Ectodermal cell (in vitro differentiated cells): ENCODE measurements around the gene SPACDR.

Experiments
- H3K27ac ChIP-seq: 2 replicates; pipeline ENCODE4 v1.7.0; 2013; ENCODE audit warnings: mild to moderate bottlenecking, low read depth, low read length; ENCODE audit not compliant: insufficient read depth, poor library complexity, severe bottlenecking
- H3K27me3 ChIP-seq: 2 replicates; pipeline ENCODE4 v1.7.0; 2013; ENCODE audit warnings: mild to moderate bottlenecking, low read length; ENCODE audit not compliant: insufficient read depth, control insufficient read depth, poor library complexity, severe bottlenecking
- H3K36me3 ChIP-seq: one replicate; pipeline ENCODE4 v1.7.0; 2013; ENCODE audit warnings: low read length; ENCODE audit not compliant: control insufficient read depth, insufficient read depth
- H3K4me1 ChIP-seq: one replicate; pipeline ENCODE4 v1.7.0; 2013; ENCODE audit warnings: low read length; ENCODE audit not compliant: control insufficient read depth, insufficient read depth
- H3K4me3 ChIP-seq: 2 replicates; pipeline ENCODE4 v1.7.0; 2013; ENCODE audit warnings: low read depth, low read length, control low read depth; ENCODE audit not compliant: insufficient read depth
- H3K9me3 ChIP-seq: 2 replicates; pipeline ENCODE4 v1.7.0; 2013; ENCODE audit warnings: mild to moderate bottlenecking, low read length, moderate library complexity; ENCODE audit not compliant: control insufficient read depth
- WGBS, 2 experiments: methylation state at CpG; one replicate each; pipeline ENCODE4 v1.1.7; 2013; ENCODE audit warnings: missing lambda C conversion rate in 2 of 2; 5-methylcytosine and 5-hydroxymethylcytosine counted together

SPACDR gene

DNA sequence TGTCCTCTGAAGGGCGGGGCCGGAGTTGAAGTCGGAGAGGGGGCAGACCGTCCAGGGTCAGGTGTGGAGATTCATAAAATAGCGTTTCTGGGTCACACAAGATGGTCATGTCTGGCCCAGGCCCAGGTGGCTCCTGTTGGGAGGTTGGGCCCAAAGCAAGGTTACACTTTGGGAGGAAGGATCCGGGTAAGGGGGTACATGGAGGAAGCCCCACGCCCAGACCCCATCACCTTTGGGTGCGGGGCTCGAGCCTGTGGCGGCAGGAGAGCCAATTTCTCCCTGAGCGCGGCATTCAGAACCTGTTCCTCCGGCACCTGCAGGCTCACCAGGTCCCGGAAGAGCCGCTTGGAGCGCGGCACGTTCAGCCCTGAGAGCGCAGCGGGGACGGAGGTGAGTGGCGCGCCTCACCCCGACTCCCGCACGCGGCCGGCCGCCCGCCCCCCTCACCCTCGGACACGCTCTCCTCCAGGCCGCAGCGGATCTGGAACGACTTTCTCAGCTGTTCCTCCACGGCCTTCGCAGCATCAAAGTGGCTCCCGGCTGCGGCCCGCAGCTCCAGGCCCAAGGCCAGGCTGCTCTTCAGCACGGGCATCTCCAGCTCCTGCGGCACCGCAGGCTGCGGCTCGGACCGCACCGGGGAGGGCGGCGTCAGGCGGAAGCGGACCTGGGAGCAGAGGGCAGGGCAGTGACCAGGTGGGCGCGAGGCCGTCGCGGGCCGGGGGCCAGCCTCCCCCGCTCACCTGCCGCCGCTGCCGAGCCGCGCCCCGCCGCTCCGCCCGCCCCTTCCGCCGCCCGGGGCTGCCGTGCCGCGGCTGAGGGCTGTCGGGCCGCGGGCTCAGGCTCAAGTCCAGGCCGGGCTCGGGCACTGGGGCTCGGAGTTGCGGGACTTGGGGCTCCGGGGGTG is 28.4 kb downstream of the SPACDR start:
- H3K36me3 ChIP-seq = peaks cover 21% of the 10 kb centered on the region
- H3K9me3 ChIP-seq = no peaks in the 10 kb centered on the region
- no peaks in the 10 kb centered on the region for H3K27me3 ChIP-seq
- peak overlapping the region; percentile 79 for H3K4me3 ChIP-seq
- H3K4me1 ChIP-seq = peaks cover 19% of the 10 kb centered on the region
- WGBS, 2 experiments = 2 to 3% methylated on average over 81 of the region's 81 CpGs
- peak overlapping the region; percentile 80 for H3K27ac ChIP-seq

DNA sequence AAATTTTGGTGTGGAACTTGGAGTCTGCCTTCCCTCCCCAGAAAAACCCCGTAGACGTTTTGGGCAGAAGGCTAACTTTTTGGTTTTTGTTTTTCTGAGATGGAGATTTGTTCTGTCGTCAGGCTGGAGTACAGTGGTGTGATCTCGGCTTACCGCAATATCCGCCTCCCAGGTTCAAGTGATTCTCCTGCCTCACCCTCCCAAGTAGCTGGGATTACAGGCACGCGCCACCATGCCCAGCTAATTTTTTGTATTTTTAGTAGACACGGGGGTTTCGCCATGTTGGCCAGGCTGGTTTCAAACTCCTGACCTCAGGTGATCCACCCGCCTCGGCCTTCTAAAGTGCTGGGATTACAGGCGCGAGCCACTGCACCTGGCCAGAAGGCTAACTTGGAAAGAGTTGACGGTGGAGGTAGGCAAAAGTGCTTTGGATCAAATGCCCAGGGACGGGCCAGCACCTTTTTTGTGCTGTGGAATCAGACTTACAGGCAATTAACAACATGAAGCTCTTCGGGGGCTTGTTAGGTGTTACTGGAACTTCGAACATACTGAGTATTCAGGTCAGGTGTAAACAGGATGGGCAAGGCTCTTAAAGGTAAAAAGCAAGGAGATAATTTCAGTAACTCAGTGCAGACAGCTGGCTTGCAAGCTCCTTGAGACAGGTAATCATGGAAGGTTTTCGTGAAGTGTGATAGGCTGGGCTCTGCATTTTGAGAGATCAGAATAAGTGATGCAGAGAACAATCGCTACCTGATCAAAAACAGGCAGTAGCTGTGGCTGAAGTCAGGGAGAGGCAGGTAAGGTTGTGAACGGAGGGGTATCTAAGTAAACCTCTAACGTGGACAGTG is 29.5 kb downstream of the SPACDR start:
- Histone ChIP-seq H3K4me1 (peaks cover 21% of the 10 kb centered on the region), H3K4me3 (peak overlapping the region; percentile 79), H3K36me3 (peaks cover 21% of the 10 kb centered on the region), H3K27ac (no peak overlapping the region), H3K9me3 (no peaks in the 10 kb centered on the region), H3K27me3 (no peaks in the 10 kb centered on the region)
- 87 to 90% methylated on average over 22 of the region's 22 CpGs for WGBS, 2 experiments

DNA sequence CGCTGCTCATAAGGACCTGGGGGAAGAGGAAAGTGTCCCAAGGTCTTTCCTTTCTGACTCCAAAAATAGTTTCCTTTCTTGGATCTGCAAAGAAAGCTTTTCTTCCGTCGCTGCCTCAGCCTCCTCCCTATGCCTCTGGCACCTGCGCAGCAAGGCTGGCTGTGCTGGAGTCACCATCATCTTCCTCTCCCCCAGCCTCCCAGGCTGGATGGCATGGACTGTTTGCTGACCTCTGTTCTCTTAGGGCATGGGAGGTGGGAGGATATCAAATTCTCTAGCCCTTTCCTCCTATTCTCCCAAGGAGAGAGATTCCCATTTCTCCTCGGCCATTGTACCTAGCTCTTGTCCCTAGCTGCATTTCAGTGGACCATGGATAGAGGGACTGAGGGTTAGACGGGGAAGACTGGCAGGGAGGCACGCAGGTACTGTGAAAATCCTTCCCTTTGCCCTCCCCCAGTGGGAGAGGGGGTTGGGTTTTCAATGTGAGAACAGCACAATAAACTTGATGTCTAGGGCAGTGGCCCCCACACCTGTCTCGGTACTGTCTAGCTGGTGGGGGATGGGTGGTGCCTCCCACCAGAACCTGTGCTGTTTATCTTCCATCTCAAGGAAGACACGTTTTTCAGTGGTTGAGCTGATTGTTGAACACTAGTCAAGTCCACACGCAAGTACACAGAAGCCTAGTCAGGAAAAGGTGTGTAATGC is 30.3 kb downstream of the SPACDR start:
- H3K27ac ChIP-seq = no peak overlapping the region
- peaks cover 21% of the 10 kb centered on the region for H3K36me3 ChIP-seq
- H3K4me3 ChIP-seq = no peak overlapping the region
- 91 to 93% methylated on average over 10 of the region's 10 CpGs for WGBS, 2 experiments
- H3K27me3 ChIP-seq = no peaks in the 10 kb centered on the region
- peaks cover 21% of the 10 kb centered on the region for H3K4me1 ChIP-seq
- H3K9me3 ChIP-seq = no peaks in the 10 kb centered on the region

DNA sequence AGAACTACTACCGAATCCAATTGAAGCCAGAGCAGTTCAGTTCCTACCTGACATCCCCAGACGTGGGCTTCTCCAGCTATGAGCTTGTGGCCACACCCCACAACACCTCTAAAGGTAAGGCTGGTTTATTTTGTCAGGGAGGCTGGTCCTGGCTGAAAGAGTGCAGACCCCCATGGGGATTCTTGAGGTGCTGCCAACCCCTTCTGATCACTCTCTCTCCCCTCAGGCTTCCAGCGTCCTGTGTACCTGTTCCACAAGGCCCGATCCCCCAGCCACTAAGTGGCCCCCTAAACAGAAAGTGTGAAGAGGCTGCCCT is 30.8 kb downstream of the SPACDR start:
- Histone ChIP-seq H3K4me1 (peaks cover 21% of the 10 kb centered on the region), H3K36me3 (peaks cover 21% of the 10 kb centered on the region), H3K9me3 (no peaks in the 10 kb centered on the region), H3K27ac (no peak overlapping the region), H3K27me3 (no peaks in the 10 kb centered on the region), H3K4me3 (no peak overlapping the region)
- 90 to 92% methylated on average over 4 of the region's 4 CpGs for WGBS, 2 experiments

DNA sequence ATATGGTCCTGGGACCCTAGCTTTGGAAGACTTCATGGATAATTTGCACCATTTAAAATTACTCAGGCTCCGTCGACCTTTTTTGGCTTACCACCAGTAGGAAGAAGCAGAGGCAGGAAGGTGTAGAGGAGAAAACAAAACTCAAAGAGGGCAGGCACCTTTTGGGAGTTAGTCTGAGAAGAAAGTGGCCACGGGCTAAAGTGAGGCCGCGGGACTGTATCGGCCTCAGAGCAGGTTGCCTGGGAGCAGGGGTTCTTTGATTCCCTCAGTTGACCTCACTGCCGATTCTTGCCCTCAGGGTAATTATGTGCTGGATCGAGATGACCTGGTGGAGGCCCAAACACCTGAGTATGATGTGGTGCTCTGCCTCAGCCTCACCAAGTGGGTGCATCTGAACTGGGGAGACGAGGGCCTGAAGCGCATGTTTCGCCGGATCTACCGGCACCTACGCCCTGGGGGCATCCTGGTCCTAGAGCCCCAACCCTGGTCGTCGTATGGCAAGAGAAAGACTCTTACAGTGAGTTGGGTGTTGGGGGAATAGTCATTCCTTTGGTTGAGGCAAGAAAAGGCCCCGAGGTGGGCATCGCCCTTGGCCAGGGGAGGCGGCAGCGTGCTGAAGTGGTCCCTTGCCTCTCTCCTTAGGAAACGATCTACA is 31.3 kb downstream of the SPACDR start:
- Histone ChIP-seq H3K36me3 (peaks cover 21% of the 10 kb centered on the region), H3K4me3 (peak overlapping the region; percentile 18)
- 96% methylated on average over 21 of the region's 21 CpGs for WGBS, 2 experiments

DNA sequence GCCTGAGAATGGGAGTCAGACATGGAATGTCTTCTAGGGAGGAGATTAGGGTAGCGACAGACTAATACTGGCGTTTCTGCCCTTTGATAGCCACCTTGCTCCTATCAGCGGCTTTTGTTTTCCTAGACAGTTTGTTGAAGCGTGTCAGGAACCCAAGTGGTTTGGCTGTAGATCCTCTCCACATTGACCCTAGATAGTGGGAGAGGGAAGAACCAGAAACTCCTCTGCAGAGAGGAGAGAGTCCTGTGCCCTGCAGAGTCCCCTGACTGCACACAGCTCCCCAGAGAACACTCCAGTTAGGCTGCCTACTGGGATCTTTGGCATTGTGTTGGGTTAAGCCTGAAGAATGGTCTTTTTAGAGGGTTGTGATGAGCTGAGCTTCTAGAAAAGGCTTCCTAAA is 32.0 kb downstream of the SPACDR start:
- 89 to 90% methylated on average over 4 of the region's 4 CpGs for WGBS, 2 experiments
- H3K4me3 ChIP-seq = peak overlapping the region; percentile 18
- H3K27ac ChIP-seq = no peak overlapping the region

More for the DNA sequence above, 31.3 kb downstream of the SPACDR start:
- Histone ChIP-seq H3K4me1 (peaks cover 21% of the 10 kb centered on the region), H3K9me3 (peaks cover 2% of the 10 kb centered on the region), H3K27me3 (peaks cover 2% of the 10 kb centered on the region), H3K27ac (peak overlapping the region; percentile 36)

DNA sequence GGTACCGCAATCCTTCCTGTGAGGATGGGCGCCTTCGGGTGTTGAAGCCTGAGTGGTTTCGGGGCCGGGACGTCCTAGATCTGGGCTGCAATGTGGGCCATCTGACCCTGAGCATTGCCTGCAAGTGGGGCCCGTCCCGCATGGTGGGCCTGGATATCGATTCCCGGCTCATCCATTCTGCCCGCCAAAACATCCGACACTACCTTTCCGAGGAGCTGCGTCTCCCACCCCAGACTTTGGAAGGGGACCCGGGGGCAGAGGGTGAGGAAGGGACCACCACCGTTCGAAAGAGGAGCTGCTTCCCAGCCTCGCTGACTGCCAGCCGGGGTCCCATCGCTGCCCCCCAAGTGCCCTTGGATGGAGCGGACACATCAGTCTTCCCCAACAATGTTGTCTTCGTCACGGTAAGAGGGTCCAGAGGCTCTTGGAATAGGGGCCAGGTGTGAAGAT is 32.7 kb downstream of the SPACDR start:
- Histone ChIP-seq H3K27ac (no peak overlapping the region), H3K9me3 (peaks cover 5% of the 10 kb centered on the region), H3K4me1 (peaks cover 21% of the 10 kb centered on the region), H3K4me3 (peak overlapping the region; percentile 91), H3K36me3 (peaks cover 21% of the 10 kb centered on the region), H3K27me3 (peaks cover 6% of the 10 kb centered on the region)
- 94 to 95% methylated on average over 23 of the region's 23 CpGs for WGBS, 2 experiments

More for the DNA sequence above, 32.0 kb downstream of the SPACDR start:
- Histone ChIP-seq H3K9me3 (peaks cover 5% of the 10 kb centered on the region), H3K27me3 (peaks cover 6% of the 10 kb centered on the region), H3K4me1 (peaks cover 21% of the 10 kb centered on the region), H3K36me3 (peaks cover 21% of the 10 kb centered on the region)

DNA sequence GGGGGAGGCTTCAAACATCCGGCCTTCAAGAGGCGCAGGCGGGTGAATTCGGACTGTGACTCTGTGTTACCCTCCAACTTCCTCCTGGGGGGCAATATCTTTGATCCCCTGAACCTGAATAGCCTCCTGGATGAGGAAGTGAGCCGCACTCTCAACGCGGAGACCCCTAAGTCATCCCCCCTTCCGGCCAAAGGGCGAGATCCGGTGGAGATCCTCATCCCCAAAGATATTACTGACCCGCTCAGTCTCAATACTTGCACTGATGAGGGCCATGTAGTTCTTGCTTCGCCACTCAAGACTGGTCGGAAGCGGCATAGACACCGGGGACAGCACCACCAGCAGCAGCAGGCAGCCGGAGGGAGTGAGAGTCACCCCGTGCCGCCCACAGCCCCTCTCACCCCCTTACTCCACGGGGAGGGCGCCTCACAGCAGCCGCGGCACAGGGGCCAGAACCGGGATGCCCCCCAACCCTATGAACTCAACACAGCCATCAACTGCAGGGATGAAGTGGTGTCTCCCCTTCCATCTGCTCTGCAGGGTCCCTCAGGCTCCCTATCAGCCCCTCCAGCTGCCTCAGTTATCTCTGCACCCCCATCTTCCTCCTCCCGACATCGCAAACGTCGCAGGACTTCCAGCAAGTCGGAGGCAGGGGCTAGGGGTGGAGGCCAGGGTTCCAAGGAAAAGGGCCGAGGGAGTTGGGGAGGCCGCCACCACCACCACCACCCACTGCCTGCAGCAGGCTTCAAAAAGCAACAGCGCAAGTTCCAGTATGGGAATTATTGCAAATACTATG is 33.4 kb downstream of the SPACDR start:
- Histone ChIP-seq H3K36me3 (peaks cover 21% of the 10 kb centered on the region), H3K9me3 (peaks cover 5% of the 10 kb centered on the region), H3K27me3 (peaks cover 6% of the 10 kb centered on the region), H3K4me3 (peak overlapping the region; percentile 91), H3K27ac (peak overlapping the region; percentile 98), H3K4me1 (peaks cover 21% of the 10 kb centered on the region)
- 53 to 60% methylated on average over 31 of the region's 31 CpGs for WGBS, 2 experiments
